Activated CD8-positive, alpha-beta memory T cell treated with anti-CD3 and anti-CD28 coated beads for 24 hours (primary cell): ENCODE data around the gene NCK2.

Source experiments
- DNase-seq: peaks from one replicate; pipeline ENCODE4 v3.0.0-alpha.2; 2020

NCK2 gene

DNA sequence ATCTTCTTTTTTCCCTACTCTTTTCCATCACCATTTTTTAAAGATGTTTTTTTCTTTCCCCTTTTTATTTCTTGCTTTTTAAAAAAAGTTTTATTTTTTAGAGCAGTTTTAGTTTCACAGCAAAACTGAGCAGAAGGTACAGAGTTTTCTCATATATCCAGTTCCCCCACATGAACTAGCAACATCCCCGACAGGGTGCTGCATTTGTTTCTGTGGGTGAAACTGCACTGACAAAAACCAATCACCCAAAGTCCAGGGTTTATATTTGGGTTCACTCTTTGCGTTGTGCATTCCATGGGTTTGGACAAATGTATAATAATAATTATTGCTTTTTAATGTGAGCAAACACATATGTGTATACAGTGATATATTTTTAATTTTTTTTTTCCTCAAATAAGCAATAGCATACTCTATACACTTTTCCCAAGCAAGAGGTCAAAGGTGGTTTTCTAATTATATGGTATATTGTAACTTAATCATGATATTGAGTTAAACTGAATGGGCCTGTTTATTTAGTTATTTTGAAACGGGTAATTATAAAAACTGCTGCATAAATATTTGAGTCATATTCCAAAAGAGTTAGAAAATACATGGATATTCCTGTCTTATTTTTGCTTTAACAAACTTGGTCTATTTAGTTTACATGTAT lies 50.3 kb downstream of the NCK2 start:
- DNase-seq = no peak

DNA sequence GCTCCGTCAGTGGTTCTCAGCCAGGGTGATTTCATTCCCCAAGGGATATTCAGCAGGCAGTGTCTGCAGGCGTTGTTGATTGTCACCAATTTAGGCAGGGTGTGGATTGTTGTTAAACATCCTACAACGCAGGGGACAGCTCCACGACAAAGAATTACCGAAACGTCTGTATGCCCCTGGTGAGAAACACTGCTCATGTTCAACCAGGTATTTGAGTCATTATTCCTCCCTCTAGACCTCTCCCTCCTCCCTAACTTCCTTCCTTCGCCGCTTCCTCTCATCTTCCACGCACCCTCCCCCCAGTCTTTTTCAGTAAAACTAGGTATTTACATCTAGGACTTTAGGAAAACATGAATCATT lies 50.8 kb downstream of the NCK2 start:
- DNase-seq = no peak

DNA sequence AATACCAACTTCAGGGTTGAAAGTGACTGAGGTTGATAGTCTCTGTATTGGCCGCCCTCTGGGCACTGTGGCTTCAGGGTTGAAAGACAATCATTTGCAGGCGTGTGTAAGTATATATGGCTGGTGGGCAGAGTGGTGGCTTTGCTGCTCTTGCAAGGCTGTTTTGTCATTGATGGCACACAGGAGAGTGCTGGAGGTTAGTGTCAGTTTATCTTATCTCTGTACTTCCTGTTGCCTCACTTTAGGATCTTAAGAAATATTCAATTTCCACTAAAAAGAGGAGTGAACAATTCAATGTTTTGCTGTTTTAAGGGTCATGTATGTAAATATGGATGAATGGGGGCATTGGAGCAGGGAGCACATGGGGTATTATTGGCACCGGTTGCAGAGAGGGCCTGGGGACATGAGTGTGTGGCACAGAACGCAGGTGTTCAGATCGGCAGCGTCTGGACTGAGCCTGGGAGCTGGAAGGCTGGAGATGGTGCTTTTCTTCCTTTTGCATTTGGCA lies 51.5 kb downstream of the NCK2 start:
- DNase-seq = peak; percentile 67

DNA sequence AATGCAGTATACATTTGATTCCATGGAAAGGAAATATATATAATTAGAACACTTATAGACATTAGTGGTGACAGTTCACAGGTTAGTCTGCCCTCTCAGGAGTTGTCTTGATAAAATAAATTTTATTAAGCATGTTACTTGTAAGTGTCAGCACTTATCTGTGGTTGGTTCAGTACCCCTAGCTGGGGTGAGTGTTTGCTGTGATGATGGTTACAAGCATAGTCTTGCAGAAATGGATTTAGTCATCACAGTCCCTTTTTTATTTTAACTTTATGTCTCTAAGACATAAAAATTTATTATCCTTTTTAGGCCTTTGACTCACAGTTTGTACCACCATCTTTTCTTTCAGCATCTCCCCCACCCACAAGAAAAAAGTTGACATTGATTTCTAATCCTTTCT lies 52.1 kb downstream of the NCK2 start:
- no peak for DNase-seq

DNA sequence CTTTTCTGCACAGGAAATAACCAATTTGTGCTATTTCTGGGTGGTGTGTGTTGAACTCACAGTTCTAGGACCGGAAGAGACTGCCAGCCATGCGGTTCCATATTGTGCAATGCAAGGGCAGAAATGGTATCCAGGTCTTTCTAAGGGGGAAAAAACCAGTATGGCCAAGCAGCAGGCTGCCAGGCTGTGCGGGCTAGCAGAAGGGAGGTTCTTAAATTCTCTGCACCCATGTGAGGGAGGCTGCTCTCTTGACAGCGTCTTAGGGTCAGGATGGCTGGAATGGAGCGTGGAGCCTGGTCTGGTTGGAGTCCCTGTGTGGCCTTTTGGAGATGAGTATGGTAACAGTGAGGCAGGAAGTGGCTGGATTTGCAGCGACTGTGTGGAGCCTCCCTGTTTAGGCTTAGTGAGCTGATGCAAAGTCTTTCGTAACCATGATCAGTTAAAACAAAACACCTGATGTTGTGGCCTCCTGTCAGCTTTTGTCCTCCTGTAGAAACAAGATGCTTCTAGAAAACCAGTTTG lies 52.6 kb downstream of the NCK2 start:
- no peak for DNase-seq

DNA sequence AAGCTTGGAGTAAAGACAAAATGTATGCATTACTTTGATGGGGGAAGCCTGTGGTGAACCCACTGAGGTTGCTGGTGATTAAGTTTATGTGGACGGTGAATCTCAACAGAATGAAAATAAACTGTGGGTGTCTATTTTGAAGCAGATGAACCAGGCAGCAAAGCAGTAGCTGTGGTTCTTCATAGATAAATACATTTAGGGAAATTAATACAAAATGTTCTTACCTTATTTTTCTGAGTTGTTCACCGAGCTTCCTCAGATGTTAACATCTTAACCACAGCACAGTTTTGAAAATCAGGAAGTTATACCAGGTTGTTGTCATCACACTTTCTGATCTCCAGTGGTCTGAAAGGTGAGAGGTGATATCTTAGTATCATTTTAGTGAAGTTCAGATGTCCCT lies 53.9 kb downstream of the NCK2 start:
- no peak for DNase-seq

DNA sequence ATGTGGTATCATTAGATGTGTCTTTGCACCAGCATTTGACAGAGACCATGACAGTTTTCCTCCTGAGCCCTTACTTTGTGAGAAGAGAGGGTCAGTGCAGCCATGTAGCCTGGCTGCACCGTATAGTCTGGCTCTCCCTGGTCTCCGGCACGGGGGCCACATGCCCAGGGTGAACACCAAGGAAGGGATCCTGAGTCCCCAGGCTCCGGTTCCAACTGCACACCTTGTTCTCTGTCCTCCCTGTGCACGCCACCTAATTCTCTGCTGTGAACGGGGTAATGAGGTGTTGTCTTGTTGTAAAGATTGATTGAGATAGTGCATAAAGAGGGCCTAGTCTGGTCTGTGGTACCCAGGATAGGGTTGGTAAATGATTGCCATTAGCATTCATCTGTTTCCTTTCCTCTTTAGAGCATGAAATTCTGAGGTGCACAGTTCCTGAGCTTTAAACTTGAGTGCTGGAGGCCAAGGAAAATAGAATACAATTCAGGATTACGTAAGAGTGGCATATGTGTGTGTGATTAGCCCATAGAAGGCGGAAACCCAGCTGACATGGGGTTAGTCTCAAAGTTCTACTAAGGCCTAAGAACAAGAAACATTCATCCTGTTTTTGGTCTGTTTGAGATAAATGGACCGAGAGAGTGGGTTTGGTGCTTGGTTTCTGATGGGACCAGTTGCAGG lies 55.5 kb downstream of the NCK2 start:
- DNase-seq = peak; percentile 57

DNA sequence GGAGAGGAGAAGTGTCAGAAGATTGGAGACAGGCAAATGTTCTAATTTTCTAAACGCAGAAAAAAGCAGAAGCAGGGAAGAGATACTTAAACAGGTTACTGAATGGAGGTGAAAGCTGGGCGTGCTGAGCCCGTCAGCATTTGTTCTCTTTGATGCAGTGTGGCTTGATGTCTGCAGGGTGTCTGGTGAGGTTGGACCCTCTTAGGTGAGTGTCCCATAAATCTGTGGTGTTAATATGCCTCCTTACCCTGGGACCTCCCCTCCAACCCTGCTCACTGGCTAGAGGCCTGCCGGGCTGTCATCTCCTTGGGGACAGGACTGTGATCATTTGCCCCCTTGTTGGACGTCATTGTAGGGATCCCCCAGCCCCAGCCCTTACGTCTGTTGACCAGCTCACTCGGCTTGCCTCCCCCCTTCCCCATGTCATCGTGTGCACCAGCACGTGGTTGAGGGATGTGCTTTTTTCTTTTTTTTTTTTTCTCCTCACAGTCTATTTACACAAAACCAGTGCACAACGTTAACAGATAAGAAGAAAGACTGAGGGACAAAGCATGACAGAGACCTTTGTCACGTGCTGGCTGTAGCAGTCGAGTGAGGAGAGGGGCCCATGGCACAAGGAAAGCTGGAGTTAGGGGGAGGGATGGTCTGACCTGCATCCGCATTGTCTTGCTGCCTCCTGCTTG lies 56.4 kb downstream of the NCK2 start:
- DNase-seq = peak; percentile 59

DNA sequence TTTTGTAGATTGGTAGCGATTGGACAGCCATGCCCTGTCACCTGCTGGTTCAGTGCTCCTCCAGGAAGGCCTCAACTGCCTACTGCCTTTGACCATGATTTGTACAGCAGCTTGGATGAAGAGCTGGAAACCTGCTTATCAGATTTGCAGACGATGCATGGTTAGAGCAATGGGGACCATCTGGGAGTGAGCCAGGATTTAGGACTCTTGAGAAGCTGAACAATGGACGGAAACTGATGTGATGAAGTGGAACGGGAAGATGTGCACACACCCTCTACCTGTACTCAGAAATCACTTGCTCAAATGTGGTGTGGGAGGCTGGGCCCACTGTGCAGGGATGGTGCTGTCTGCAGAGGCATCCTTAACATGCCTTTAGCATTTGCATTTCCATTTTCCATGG lies 57.2 kb downstream of the NCK2 start:
- DNase-seq = no peak

DNA sequence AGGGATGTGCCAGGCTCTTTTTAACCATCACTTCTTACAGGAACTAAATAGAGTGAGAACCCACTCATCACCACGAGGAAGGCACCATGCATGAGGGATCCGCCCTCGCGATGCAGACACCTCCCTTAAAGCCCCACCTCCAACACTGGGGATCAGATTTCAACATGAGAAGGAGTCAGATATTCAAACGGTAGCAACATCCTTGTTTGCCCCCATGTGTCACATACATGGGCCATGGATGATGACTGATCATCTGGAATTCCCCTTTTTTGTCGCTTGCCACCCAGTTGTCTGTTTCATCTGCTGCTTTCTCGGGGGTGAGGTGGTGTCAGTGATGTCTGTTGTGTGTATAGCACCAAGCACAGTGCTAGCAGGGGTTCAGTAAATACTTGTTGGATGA lies 57.9 kb downstream of the NCK2 start:
- DNase-seq = no peak

DNA sequence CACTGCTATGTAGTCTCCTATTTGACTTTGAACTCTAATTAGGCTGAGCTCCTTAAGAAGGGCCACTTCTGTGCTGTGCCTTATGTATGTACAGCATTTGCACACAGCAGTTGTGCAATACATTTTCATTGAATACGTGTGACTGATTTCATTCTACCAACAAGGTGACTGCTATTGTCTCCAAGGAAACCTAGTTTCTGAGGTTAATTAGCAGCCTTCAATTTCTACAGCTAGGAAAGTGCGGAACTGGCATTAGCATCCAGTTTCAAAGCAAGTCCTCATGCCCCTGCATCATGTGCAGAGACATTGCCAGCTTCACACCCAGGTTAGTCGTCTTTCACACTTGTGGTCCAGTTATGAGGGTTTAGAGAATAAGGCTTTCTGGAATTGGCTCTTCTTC lies 58.6 kb downstream of the NCK2 start:
- DNase-seq = no peak

DNA sequence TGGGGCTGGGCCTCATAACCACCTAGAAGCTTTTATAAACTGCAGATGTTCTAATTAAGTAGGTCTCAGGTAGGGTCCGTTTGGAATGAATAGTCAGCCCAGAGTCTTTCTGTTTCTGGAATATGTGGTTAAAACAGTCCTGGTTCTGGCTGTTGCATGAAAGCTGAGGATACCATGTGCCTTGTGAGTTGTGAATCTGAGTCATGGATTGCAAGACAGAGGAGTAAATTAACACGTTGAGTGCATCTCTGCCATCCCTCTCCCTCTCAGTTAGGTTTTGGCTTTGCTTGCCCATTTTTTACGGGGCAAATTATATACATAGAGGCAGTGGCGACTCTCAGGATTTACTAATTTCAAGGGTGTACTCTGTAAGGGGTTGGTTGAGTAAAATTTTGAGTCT lies 59.1 kb downstream of the NCK2 start:
- no peak for DNase-seq

DNA sequence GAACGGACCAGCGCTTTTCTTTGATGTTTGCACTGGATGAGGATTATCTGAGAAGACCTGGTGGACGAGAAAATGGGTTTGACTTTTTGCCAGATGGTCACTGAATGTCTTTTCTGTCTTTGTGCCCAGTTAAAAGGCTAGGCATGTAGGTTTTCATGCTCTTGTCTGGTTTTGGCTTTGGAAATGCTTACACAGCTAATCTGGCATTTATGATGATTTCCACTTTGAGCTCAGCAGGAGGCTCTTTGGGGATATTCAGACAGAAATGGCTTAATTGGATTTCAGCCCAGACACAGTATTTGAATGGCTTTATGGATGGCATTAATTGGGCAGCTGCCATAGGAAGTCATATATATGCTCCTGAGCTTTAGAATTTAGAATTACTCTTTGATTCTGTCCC lies 59.6 kb downstream of the NCK2 start:
- no peak for DNase-seq

DNA sequence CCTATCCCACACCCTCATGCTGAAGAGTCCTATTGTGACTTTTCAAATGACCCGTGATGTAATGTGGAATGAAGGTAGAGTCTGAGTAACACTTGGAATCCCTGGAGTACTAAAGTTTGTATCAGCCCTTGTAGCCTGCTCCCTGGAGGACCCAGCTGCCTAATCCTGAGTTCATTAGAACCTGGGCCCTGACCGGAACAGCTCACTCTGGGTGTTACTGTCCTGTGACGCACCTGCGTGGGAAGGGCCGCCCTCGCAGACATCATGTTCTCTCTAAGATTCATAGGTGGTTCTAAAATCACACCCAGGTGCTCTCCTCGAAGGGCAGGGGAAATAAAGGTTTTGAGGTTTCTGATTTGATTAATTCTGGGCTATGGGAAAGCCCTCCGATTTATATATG lies 62.3 kb downstream of the NCK2 start:
- DNase-seq = no peak

DNA sequence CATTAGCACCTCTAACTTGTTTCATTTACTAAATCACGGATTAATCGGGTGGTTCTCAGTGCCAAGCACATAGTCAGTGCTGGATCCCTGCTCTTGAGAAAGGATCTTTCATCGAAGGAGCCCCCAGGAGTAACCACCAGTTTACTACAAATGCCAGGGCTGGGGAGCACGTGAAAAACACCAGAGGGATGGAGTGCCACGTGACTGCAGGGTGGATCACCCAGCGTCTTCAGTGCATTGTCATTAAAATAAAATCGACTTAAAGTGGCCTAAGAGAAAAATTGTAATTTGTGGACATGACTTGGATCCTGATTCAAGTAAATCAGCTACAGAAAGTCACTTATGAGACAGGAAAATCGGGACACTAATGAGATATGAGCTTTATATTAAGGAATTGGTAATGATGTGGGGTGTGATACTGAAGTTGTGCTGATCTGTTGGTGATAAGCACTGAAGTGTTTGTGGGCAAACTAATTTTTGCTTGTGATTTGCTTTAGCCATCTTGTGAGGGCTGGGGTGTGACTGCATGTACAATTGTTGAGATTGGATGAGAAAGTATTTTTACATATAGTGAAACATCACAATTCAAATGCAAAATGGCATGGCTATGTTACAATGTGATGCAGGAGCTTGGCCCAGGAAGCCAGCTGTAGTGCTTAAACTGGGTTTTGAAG lies 63.8 kb downstream of the NCK2 start:
- DNase-seq = no peak

DNA sequence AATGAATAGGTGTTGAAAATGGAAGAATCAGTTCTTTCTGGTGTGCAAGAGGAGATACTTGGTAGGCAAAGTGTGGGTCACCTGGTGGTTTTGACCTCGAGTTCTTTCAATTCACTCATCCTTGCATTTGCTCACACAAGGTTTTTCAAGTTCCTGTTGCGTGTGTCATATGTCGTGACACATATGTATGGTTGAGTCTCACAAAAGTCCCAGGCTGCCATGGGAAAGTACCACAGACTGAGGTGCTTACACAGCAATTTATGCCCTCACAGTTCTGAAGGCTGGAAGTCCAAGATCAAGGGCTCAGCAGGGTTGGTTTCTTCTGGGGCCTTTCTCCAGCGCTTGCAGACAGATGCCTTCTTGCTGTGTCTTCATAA lies 64.4 kb downstream of the NCK2 start:
- DNase-seq = no peak

DNA sequence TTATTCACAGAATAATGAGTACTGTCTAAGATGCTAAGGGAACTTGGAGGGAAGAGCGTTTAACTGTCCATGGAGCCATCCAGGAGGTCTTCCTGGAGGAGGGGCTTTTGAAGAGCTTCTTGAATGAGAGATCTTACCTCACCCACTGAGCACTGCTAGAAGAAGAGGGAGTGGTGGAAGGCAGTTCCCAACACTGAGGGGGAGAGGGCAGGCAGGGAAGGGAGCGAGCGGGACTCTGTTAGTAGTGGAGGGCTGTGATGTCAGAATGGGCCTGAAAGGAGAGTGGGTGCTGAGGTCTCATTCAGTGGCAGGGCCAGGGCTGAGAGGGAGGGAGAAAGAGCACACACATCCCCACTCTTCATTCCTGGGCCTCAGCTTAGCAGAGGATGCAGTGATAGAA lies 65.0 kb downstream of the NCK2 start:
- no peak for DNase-seq

DNA sequence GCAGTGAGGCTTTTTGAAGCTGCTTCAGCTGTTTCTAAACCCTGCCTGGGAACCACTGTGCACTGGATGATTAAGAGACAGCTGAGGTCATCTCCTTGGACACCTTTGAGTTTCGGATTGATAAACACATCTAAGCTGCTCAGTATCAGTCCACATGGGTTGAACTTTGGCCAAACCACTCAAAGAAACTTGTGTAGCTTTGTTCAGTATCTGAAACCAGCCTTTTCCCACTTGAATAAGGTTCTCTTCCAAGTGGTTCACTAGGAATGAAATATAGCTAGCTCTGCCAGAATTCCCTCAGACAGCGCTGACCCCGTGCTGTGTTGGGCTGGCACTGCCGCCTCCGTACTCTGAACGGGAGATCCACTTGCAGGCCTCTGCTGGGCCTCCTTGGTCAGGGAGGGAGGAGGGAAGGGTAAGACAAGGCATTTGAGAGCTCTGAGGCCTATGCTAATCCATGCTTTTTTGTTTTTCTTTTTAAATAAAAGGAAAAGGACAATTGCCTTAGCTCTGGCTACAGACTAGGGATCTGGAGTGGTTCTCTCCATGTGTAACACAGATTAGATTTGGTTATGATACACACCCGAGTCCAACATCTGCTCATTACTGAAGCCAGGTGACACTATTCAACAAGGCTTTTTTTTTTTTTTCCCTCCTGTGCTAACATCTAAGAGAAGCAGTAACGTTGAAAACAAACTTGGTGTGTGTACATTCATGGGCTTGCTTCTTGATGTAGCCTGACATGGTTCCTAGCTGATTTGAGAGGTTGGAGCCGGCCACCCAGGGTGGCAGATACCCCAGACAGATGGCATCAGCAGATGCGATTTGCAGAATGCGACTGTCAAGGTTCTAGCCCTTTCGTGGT lies 67.7 kb downstream of the NCK2 start:
- DNase-seq = no peak

DNA sequence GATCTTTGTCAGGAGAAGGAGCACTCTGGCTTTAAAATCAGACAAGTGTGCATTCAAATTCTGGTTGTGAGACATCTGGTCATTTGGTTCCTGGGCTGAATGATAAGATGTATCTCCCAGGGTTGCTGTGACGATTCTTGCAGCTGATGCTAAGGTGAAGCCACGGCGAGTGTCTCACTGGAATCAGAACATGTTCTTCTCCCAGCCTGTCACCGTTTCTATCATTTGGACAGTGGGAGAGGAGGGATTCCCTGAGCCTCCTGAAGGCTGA lies 68.3 kb downstream of the NCK2 start:
- DNase-seq = no peak

DNA sequence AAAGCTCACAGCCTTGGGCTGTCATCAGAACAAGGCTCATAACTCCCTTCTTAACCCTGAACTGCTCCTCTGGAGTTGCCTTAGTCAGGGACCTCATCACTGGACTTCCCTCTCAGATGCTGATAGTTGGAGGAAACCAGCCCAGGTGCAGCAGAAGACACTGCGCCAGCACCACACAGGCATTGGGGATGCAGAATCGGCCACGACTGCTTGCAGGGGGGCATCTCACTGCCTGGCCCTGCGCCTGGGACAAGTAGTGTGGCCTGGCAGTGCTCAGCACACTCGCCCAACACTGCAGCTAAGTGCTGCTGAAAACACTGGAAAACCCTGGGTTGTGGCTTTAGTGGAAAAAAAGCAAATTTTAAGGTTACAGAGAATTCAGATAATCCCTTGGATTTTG lies 68.7 kb downstream of the NCK2 start:
- no peak for DNase-seq

DNA sequence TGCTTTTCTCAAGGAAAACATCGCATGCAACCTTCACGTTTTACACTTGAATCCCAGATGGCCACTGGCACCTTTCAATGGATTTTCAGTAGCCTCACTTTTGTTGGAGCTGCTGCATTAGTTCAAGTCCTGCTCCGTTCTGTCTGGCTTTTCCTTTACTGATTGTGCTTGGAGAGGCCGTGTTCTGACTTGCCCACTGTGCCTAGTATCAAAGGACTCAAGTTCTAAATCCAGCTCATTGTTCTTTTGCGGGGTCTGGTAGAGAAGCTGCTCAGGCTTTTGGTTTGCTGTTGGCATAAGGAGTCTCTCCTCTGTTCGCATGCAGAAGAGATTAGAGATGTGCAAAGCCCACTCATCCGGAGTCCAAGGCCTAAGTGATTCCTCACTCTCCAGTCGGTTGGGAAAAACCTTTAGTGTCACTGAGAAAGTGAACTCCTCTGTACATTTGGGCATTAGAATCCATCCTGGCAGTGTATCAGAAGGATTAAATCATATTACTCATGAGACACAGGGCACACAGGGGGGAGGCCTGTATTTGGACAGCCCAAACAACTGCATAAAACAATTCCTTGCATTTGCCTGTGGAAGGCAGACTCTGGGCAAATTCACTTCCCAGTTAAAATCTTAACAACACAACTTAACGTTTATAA lies 69.7 kb downstream of the NCK2 start:
- no peak for DNase-seq

DNA sequence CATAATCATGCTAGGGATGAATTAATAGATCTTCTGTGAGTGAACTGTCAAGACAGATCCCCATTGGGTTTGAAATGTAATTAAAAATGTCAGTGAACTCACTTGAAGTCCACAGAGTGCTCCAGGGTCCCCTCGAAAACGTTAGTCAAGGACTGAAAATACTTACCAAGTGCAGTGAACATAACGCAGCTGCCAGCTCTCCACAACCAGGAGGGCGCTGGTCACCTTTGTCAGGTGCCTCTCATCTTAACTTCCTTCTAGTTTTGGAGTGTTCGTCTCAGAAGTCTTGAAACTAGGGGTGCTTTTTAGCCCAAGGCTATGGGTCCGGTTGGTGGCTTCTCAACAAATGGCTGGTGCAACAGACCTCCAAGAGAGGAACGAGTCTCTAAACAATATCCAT lies 70.7 kb downstream of the NCK2 start:
- DNase-seq = no peak
